HUES6 (cell line): Measurements from ENCODE around the gene OAS3.
"Not testable (repeated sequence)": the region's sequence is repeated elsewhere in the genome, so short reads cannot be mapped to it uniquely, and the experiment has no call there.

Experiments
- H3K27ac ChIP-seq: 2 replicates; pipeline ENCODE4 v1.7.0; 2013; ENCODE audit warnings: low read depth, mild to moderate bottlenecking, low read length, inconsistent platforms
- H3K27me3 ChIP-seq: 2 replicates; pipeline ENCODE4 v1.6.1; 2013; ENCODE audit warnings: low read length; ENCODE audit not compliant: control insufficient read depth, insufficient read depth
- H3K36me3 ChIP-seq: 2 replicates; pipeline ENCODE4 v1.6.1; 2013; ENCODE audit warnings: low read length; ENCODE audit not compliant: control insufficient read depth, insufficient read depth
- H3K4me1 ChIP-seq: 2 replicates; pipeline ENCODE4 v1.6.1; 2013; ENCODE audit warnings: low read length; ENCODE audit not compliant: control insufficient read depth, insufficient read depth
- H3K4me3 ChIP-seq: 2 replicates; pipeline ENCODE4 v1.5.1; 2013; ENCODE audit warnings: low read depth, low read length
- H3K9ac ChIP-seq: one replicate; pipeline ENCODE4 v1.6.1; 2013; ENCODE audit warnings: mild to moderate bottlenecking, low read length
- H3K9me3 ChIP-seq: 2 replicates; pipeline ENCODE4 v1.6.1; 2013; ENCODE audit warnings: low read depth, low read length; ENCODE audit not compliant: control insufficient read depth, insufficient read depth

Gene OAS3

GRCh38 chr12:112987561-112987960 is 49.3 kb downstream of the OAS3 start:
- H3K36me3 ChIP-seq = no peaks in the 10 kb centered on the region

DNA sequence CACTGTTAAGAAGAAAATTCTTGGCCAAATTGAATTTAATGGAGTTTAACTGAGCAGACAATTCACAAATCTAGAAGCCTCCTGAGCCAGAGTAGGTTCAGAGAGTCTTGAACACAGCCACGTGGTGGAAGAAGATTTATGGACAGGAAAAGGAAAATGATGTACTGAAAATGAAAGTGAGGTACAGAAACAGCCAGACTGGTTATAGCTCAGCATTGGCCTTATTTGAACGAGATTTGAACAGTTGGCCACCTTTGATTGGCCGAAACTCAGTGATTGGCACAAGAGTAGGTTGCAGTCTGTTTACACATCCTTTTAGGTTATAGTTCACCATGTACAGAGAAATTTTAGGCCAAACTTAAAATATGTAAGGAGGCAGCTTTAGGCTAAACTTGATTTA is 50.0 kb downstream of the OAS3 start:
- peaks cover 9% of the 10 kb centered on the region for H3K9me3 ChIP-seq
- no peaks in the 10 kb centered on the region for H3K27me3 ChIP-seq
- H3K9ac ChIP-seq = no peak overlapping the region
- H3K27ac ChIP-seq = no peak overlapping the region
- no peak overlapping the region for H3K4me3 ChIP-seq
- no peaks in the 10 kb centered on the region for H3K4me1 ChIP-seq
- H3K36me3 ChIP-seq = no peaks in the 10 kb centered on the region

More at GRCh38 chr12:112987561-112987960, 49.3 kb downstream of the OAS3 start:
- Histone ChIP-seq H3K4me1 (no peaks in the 10 kb centered on the region), H3K9ac (no peak overlapping the region), H3K27ac (no peak overlapping the region), H3K9me3 (peaks cover 9% of the 10 kb centered on the region), H3K27me3 (no peaks in the 10 kb centered on the region), H3K4me3 (no peak overlapping the region)

DNA sequence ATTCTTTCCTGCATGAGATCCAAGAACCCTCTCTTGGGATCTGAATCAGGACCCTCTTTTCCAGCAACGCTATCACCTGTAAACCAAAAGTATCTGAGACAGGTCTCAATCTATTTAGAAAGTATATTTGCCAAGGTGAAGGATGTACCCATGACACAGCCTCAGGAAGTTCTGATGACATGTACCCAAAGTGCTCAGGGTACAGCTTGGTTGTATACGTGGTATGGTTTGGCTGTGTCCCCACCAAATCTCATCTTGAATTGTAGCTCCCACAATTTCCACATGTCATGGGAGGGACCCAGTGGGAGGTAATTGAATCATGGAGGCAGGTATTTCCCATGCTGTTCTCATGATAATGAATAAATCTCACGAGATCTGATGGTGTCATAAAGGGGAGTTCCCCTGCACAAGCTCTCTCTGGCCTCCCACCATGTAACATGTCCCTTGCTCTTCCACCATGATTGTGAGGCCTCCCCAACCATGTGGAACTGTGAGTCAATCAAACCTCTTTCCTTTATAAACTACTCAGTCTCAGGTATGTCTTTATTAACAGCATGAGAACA is 50.6 kb downstream of the OAS3 start:
- not testable (repeated sequence) for H3K9ac ChIP-seq, H3K9me3 ChIP-seq, H3K4me1 ChIP-seq, H3K27ac ChIP-seq, H3K4me3 ChIP-seq, H3K36me3 ChIP-seq, H3K27me3 ChIP-seq

DNA sequence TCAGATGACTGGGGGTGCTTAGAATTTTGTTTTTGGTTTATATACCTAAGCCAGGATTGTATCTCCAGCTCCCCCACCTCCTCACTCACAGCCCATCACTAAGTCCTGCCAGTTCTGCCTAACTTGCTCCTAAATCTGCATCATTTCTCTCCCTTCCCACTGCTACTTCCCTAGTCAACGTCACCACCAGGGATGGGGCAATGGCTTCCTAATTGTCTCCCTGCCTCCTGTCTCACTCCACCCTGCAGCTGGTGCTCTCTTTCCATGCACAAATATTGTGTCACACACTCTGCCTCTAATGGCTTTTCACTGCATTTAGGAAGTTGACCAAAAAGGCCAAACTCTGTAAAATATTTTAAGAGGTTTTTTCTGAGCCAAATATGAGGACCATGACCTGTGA is 51.5 kb downstream of the OAS3 start:
- peaks cover 5% of the 10 kb centered on the region; the same call in 1 of the 2 replicates for H3K9me3 ChIP-seq
- H3K27ac ChIP-seq = no peak overlapping the region
- no peak overlapping the region for H3K9ac ChIP-seq
- no peak overlapping the region for H3K4me3 ChIP-seq
- no peaks in the 10 kb centered on the region for H3K36me3 ChIP-seq
- H3K4me1 ChIP-seq = no peaks in the 10 kb centered on the region
- no peaks in the 10 kb centered on the region for H3K27me3 ChIP-seq

DNA sequence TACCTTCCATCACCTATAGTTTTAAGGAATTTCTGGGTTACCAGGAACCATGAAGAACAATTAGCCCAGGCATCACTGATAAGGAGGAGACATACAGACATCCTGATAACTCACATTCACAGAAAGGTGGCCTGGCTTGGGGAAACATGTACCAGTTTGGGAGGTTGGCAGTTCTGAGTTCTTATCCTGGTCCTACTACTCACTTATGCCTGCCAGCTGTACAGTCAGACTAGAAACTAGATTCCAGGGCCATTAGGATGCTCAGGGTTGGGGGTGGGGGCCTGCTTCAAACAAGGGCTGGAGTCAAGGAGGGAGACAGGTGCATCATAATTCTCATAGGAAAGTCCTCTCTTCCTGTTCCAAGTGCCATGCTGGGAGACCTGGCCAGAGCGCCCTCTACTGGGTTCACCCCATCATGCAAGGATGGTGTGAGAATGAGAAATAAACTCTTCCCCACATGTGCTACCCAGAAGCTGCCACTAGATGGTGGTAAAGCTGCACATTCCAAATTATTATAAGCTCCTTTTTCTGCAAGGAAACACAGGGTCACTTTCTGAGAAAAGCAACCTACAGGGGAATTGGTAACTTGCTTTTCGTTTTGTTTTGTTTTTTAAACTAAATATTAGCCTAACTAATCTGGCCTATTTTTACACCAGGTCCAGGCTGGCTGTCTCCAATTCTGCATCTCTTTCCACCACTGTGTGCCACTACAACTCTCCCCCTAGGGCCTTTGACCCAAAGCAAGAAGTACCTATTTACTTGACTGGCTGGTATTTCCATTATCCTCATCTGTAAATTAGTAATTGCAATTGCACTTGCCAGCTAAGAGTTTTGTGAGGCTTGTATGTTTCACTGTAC is 54.5 kb downstream of the OAS3 start:
- Histone ChIP-seq H3K27me3 (0 out of 2 replicates have a peak, but pooled peaks cover 5% of the 10 kb centered on the region), H3K9ac (no peak overlapping the region), H3K4me3 (no peak overlapping the region), H3K4me1 (no peaks in the 10 kb centered on the region), H3K9me3 (0 out of 2 replicates have a peak, but pooled peaks cover 4% of the 10 kb centered on the region), H3K27ac (no peak overlapping the region), H3K36me3 (no peaks in the 10 kb centered on the region)

GRCh38 chr12:112995008-112995407 is 56.7 kb downstream of the OAS3 start:
- no peak overlapping the region for H3K4me3 ChIP-seq
- peaks cover 10% of the 10 kb centered on the region for H3K9me3 ChIP-seq
- H3K27me3 ChIP-seq = 0 out of 2 replicates have a peak, but pooled peaks cover 5% of the 10 kb centered on the region
- no peak overlapping the region for H3K9ac ChIP-seq
- no peaks in the 10 kb centered on the region for H3K4me1 ChIP-seq
- no peaks in the 10 kb centered on the region for H3K36me3 ChIP-seq
- H3K27ac ChIP-seq = no peak overlapping the region

GRCh38 chr12:112996501-112996900 is 58.2 kb downstream of the OAS3 start:
- Histone ChIP-seq H3K4me3 (no peak overlapping the region), H3K4me1 (no peaks in the 10 kb centered on the region)

DNA sequence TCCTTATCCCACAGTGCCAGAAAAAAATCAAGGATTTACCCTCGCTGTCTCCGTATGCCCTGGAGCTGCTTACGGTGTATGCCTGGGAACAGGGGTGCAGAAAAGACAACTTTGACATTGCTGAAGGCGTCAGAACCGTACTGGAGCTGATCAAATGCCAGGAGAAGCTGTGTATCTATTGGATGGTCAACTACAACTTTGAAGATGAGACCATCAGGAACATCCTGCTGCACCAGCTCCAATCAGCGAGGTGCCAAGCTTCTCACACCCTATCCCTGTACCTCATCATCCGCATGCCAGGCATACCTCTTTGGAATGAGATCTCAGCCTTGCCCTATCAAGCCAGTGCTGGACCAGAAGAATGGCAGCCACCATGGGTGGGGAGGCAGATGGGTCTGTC is 59.2 kb downstream of the OAS3 start:
- Histone ChIP-seq H3K9ac (no peak overlapping the region), H3K36me3 (no peaks in the 10 kb centered on the region), H3K4me1 (no peaks in the 10 kb centered on the region), H3K9me3 (peaks cover 6% of the 10 kb centered on the region), H3K27ac (no peak overlapping the region), H3K4me3 (no peak overlapping the region), H3K27me3 (peaks cover 5% of the 10 kb centered on the region; the same call in 1 of the 2 replicates)

More at GRCh38 chr12:112996501-112996900, 58.2 kb downstream of the OAS3 start:
- Histone ChIP-seq H3K27me3 (0 out of 2 replicates have a peak, but pooled peaks cover 5% of the 10 kb centered on the region), H3K9me3 (peaks cover 6% of the 10 kb centered on the region), H3K9ac (no peak overlapping the region), H3K36me3 (no peaks in the 10 kb centered on the region), H3K27ac (no peak overlapping the region)

DNA sequence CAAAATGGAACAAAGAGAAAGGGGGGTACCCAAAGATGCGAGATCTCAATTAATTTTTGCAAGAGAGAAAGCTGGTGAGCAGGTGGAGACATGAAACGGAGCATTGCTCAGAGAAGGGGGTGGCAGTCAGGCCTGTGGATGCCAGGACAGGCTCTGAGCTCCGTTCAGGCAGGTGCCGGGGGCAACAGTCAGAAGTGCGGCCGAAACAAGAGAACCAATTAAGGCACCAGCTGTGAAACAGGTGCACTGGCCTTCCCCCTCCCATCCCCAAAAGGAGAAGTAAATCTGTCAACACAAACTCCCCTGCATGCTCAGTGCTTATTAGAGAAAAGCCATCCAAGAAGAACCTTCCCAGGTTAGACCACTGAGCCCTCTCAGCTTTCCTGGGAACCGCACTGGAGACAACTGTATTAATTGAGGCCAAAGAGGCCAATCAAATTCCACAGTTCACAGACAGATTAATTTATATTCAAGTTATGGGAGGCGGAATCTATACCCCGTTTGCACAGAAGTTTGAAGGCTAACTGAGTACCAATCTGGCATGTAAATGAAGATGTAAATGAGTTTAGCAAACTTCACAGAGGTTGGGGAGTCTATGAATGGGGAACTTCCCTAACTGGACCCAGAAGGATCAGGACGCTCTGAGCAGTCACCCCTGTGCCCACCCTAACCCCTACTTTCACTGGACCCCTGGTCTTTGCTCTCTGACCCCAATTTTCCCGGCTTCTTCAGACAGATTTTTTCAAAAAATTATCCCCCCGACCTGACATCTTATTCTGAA is 60.9 kb downstream of the OAS3 start:
- no peak overlapping the region for H3K27ac ChIP-seq
- H3K4me1 ChIP-seq = no peaks in the 10 kb centered on the region
- no peaks in the 10 kb centered on the region for H3K36me3 ChIP-seq
- H3K9ac ChIP-seq = no peak overlapping the region
- H3K27me3 ChIP-seq = peaks cover 5% of the 10 kb centered on the region; the same call in 1 of the 2 replicates
- H3K4me3 ChIP-seq = no peak overlapping the region
- H3K9me3 ChIP-seq = peaks cover 6% of the 10 kb centered on the region

GRCh38 chr12:113000433-113000832 is 62.2 kb downstream of the OAS3 start:
- peaks cover 5% of the 10 kb centered on the region; the same call in 1 of the 2 replicates for H3K27me3 ChIP-seq
- H3K9me3 ChIP-seq = peaks cover 6% of the 10 kb centered on the region
- no peak overlapping the region for H3K27ac ChIP-seq
- no peak overlapping the region for H3K4me3 ChIP-seq
- no peaks in the 10 kb centered on the region for H3K4me1 ChIP-seq
- H3K9ac ChIP-seq = no peak overlapping the region
- no peaks in the 10 kb centered on the region for H3K36me3 ChIP-seq
